ENCODE results near the gene CPA4.

CPA4 gene

GRCh38 chr7:130262448-130262847 lies 30.5 kb upstream of the CPA4 start:
- ChIA-PET CTCF (interaction anchor here (1.7 kb wide), 1 partner anchor 21 kb away, joined by 4 read pairs; no protein-coding TSS in a partner anchor), POLR2A (no interaction called here)
- TF ChIP-seq CTCF (IDR thresholded peaks at IDR 0.05; ENCODE audit: control extremely low read depth, extremely low read depth, low read depth, missing control alignments), result no peak
- no peak for DNase-seq (ENCODE audit: extremely low spot score)

GRCh38 chr7:130263130-130263529 lies 29.8 kb upstream of the CPA4 start:
- POLR2A ChIA-PET, result no interaction called here
- TF ChIP-seq CTCF (IDR thresholded peaks at IDR 0.05; ENCODE audit: control extremely low read depth, extremely low read depth, low read depth, missing control alignments), result no peak
- no peak for DNase-seq (ENCODE audit: extremely low spot score)
- CTCF ChIA-PET, result interaction anchor here (1.5 to 1.7 kb wide), 2 partner anchors 17 to 22 kb away, joined by 4 to 5 read pairs; no protein-coding TSS in a partner anchor

- POLR2A ChIA-PET, result no interaction called here
Measured at GRCh38 chr7:130266258-130266960, 26.6 kb upstream of the CPA4 start, which contains the start of gene CPA2. Gene CPA2 (plus strand): TSS chr7:130266863. CDS start chr7:130266882, 19 bp downstream.

DNA sequence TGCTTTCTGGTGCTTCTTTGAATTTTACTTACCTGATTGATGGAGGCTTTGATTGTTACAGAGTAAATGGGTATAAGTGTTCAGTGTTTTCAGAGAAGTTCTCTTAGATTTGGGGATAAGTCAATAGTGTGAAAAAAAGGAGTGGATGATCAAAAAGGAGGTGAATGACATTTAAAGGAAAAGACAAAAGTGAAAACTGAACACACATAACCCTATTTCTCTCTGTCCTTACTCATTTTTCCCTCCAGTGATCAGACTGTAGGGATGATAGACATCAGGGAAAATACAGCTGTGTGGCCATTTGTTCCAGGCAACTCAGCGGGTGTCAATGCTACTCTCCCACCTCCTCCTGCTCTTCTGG lies 26.0 kb upstream of the CPA4 start:
- ChIA-PET CTCF (no interaction called here), POLR2A (no interaction called here)
- no peak for TF ChIP-seq CTCF (IDR thresholded peaks at IDR 0.05; ENCODE audit: control extremely low read depth, extremely low read depth, low read depth, missing control alignments)
- no peak for DNase-seq (ENCODE audit: extremely low spot score)

More at GRCh38 chr7:130266258-130266960, 26.6 kb upstream of the CPA4 start, which contains the start of gene CPA2:
- DNase-seq (ENCODE audit: extremely low spot score), result no peak
- CTCF ChIA-PET, result no interaction called here
- TF ChIP-seq CTCF (IDR thresholded peaks at IDR 0.05; ENCODE audit: control extremely low read depth, extremely low read depth, low read depth, missing control alignments), result no peak

DNA sequence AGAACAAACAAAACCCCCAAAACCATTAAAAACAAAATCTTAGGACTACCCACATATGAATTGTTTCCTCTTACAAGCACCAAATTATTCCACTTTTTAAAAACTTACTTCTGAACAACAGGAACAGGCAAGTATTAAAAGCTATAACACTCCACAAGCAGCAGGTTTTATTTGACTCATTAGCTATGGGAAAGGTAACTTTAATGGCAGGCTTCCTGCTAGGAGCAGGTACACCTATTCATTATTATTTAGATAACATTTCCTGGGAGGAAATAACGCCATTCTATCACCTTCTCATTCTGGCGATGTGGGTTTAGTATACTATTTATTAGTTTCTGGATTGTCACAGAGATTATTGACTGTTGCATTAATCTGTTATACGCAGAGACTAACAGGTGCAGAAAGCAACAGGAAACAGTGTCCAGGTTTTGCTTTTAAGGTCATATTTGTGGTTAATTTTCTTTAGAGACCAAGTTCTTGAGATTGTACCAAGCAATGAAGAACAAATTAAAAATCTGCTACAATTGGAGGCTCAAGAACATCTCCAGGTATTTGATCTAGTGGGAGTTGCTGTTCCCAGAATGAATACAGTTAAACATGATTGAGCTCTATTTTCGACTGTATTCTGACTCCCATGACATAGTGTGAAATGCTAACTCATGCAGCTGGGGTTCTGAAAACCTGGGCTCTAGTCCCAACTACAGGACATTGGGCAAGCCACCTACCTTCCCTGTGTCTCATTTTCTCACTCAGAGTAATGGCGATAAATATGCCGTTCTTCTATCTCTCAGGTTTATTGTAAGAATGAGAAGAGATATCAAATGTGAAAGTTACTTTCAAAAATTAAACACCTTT lies 24.3 kb upstream of the CPA4 start:
- ChIA-PET CTCF (interaction anchor here (1.0 to 1.1 kb wide), 2 partner anchors 24 to 26 kb away, joined by 3 read pairs; partner anchors contain the start of gene CPA4), POLR2A (no interaction called here)
- TF ChIP-seq CTCF (IDR thresholded peaks at IDR 0.05; ENCODE audit: control extremely low read depth, extremely low read depth, low read depth, missing control alignments), result no peak
- DNase-seq (ENCODE audit: extremely low spot score), result no peak

- ChIA-PET POLR2A (no interaction called here), CTCF (interaction anchor here (1.0 to 1.6 kb wide), 2 partner anchors 26 to 33 kb away, joined by 3 read pairs; no protein-coding TSS in a partner anchor)
- no peak for DNase-seq (ENCODE audit: extremely low spot score)
- TF ChIP-seq CTCF (IDR thresholded peaks at IDR 0.05; ENCODE audit: control extremely low read depth, extremely low read depth, low read depth, missing control alignments), result no peak
Measured at GRCh38 chr7:130269318-130269694, 23.7 kb upstream of the CPA4 start.

Data from GM10248 (cell line).